ENCODE results near the gene SRPK1. TPM values are rescaled to one million over a fixed set of nuclear protein-coding genes. Genes with fewer than 3 reads are reported as not detected.
A peak's percentile ranks its signal among the peaks of the same experiment; 100 is the strongest.

SRPK1 gene
- total RNA-seq (2012; rRNA removed): 80.4 and 102 TPM in 2 replicates

DNA sequence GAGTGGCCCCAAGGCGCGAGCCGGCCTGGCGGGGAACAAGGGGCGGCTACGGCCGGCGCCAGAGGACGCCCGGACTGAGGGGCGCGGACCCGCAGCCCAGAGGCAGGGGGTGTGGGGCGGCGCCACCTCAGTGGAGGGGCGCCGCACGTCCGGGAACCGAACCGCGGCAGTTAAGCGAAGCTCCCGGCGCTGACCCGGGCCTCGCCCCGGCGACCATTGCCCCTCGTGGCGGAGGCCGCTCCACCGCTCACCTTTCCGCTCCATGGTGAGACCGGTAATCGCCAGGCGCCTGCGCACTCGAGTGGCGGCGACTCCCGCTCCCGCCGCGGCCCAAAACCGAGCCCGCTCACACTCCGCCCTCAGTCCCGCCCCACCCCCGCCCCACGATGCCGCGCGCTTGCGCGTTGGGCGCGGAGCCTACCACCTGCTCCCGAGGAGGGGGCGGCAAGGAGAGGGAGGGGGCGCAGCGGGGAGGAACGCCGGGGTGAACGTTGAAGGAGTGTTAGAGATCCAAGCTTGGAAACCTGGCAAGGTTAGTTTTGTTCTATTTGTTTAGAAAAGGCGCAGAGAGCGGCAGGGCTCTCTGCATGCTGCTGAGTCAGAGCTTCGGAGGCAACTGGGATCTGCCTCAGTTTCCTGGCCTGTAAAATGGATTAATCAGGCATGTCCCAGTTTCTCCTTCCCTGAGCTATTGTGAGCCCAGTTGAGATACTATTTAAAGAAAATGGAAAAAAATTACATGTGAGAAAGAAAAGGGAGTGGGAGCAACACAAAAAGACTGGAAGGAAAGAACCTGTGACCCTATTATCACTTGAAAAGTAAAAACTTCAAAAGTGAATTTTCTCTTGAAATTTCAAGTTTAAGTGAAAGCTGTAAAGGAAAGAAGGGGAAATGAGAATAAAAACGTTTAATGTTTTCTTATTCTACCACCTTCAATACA, at the start of gene SRPK1:
SRPK1 (minus strand) TSS at position 306 of the 940 bp plus-strand sequence; CDS start at position 264, 42 bp downstream.
- Histone ChIP-seq H3K27me3 (ENCODE audit: control insufficient read depth, insufficient read depth, low read length) (no peaks in the 10 kb centered on the region), H3K9ac (ENCODE audit: low read depth, low read length) (peak within 1 kb of the TSS; percentile 84), H3K4me3 (ENCODE audit: low read length) (peak within 1 kb of the TSS; percentile 86), H3K36me3 (ENCODE audit: insufficient read depth, low read length) (no peaks in the 10 kb centered on the region), H3K4me1 (ENCODE audit: control insufficient read depth, insufficient read depth, low read length) (peaks cover 12% of the 10 kb centered on the region), H3K9me3 (replicated peaks; ENCODE audit: low read length) (no peaks in the 10 kb centered on the region), H3K4me2 (ENCODE audit: low read length) (peak within 1 kb of the TSS; percentile 85)

DNA sequence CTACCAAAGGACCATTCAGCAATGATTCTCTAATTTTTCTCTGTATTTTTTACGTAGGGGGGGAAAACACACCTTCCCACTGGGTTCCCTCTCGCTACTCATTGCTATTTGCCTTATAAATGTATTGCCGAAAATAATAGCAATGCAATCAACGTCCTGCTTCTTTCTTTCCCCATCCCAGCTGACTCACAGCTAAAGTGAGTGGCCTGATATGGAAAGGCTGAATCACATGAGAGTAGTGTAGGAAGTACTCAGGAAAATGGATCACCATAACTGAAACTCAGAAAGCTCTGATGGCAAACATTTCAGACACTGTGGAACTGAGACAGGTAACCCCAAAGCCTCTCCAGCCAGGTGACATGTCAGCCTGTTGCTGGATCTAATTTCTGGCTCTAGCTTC, 49.3 kb upstream of the SRPK1 start:
- Histone ChIP-seq H3K4me2 (ENCODE audit: low read length) (no peak overlapping the region), H3K27me3 (ENCODE audit: control insufficient read depth, insufficient read depth, low read length) (peaks cover 4% of the 10 kb centered on the region), H3K4me3 (ENCODE audit: low read length) (no peak overlapping the region), H3K9me3 (replicated peaks; ENCODE audit: low read length) (no peaks in the 10 kb centered on the region), H3K36me3 (ENCODE audit: insufficient read depth, low read length) (no peaks in the 10 kb centered on the region), H3K4me1 (ENCODE audit: control insufficient read depth, insufficient read depth, low read length) (peaks cover 3% of the 10 kb centered on the region), H3K9ac (ENCODE audit: low read depth, low read length) (no peak overlapping the region)

DNA sequence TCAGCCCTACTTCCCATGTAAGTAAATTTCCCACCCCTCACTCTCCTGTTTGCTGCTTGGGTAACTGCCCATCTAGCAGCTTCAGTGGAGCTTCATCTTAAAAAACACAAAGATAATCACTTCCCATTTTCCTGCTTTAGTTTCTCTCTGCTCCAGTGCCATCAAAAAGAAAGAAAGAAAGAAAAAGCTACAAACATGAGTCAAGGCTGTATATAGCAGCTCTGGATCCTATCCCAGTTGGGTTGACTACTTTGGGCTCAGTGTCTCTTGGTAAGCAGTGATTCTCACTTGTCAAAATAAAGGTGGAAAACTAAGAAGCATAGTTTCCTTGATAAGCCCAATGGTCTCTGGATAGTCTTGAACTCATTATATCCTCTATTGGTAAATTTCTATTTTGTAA, 48.7 kb upstream of the SRPK1 start:
- Histone ChIP-seq H3K9me3 (replicated peaks; ENCODE audit: low read length) (no peaks in the 10 kb centered on the region), H3K36me3 (ENCODE audit: insufficient read depth, low read length) (no peaks in the 10 kb centered on the region), H3K4me1 (ENCODE audit: control insufficient read depth, insufficient read depth, low read length) (peaks cover 3% of the 10 kb centered on the region), H3K4me2 (ENCODE audit: low read length) (no peak overlapping the region), H3K9ac (ENCODE audit: low read depth, low read length) (no peak overlapping the region), H3K27me3 (ENCODE audit: control insufficient read depth, insufficient read depth, low read length) (peaks cover 4% of the 10 kb centered on the region), H3K4me3 (ENCODE audit: low read length) (no peak overlapping the region)

DNA sequence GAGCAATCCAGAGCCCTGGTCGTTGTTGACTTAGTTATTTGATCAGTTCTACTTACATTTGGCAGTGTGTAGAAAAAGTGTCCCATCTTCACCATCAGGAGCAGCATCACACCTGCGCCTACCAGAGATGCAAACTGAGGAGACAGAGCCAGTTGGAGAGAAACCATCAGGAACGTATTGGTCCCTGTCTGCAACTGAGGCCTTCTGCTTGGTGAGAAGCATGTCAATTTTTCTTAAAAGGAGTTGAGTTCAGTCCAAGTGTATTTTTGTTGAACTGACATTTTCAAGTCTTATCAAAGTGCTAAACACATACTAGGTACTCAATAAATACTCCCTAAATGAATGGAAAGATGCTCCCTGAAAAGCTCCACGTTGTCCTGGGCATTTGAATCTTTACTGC, 47.9 kb upstream of the SRPK1 start:
- H3K9me3 ChIP-seq (replicated peaks; ENCODE audit: low read length): no peaks in the 10 kb centered on the region
- H3K4me3 ChIP-seq (ENCODE audit: low read length): no peak overlapping the region
- no peak overlapping the region for H3K9ac ChIP-seq (ENCODE audit: low read depth, low read length)
- no peaks in the 10 kb centered on the region for H3K36me3 ChIP-seq (ENCODE audit: insufficient read depth, low read length)
- peaks cover 3% of the 10 kb centered on the region for H3K4me1 ChIP-seq (ENCODE audit: control insufficient read depth, insufficient read depth, low read length)
- no peak overlapping the region for H3K4me2 ChIP-seq (ENCODE audit: low read length)
- peaks cover 4% of the 10 kb centered on the region for H3K27me3 ChIP-seq (ENCODE audit: control insufficient read depth, insufficient read depth, low read length)

DNA sequence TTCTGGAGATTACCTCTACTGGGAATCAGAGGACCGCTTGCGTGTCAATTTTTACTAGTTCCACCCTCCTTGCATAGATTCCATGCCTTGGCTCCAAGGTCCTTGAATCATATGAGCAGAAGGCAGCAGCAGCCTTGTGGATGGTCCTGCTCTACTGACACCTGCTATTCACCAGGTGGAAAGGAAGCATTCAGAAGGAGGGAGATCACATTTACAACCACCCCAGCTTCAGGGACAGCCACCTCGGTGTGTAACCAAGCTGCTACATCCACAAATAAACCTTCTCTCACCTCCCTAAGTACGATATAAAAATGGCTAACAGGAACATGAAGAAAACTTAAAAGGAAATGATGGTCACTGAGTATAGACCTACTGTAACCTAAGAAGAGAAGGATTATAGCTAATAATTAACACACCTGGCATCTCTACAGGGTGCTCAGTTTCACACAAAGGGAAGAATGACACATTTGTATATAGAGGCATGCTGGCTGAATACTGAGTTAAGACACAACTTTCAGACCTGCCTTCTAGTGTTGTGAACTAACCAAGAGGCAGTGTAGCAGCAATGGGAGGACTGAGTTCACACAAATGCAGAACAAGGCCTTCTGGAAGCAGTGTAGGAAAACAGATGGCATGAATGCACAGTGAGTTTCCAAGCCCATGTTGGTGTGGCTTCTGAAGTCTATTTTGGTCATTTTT, 46.3 kb upstream of the SRPK1 start:
- H3K9me3 ChIP-seq (replicated peaks; ENCODE audit: low read length): no peaks in the 10 kb centered on the region
- peaks cover 3% of the 10 kb centered on the region for H3K4me1 ChIP-seq (ENCODE audit: control insufficient read depth, insufficient read depth, low read length)
- H3K9ac ChIP-seq (ENCODE audit: low read depth, low read length): no peak overlapping the region
- peaks cover 12% of the 10 kb centered on the region for H3K27me3 ChIP-seq (ENCODE audit: control insufficient read depth, insufficient read depth, low read length)
- no peak overlapping the region for H3K4me3 ChIP-seq (ENCODE audit: low read length)
- H3K36me3 ChIP-seq (ENCODE audit: insufficient read depth, low read length): no peaks in the 10 kb centered on the region
- no peak overlapping the region for H3K4me2 ChIP-seq (ENCODE audit: low read length)

DNA sequence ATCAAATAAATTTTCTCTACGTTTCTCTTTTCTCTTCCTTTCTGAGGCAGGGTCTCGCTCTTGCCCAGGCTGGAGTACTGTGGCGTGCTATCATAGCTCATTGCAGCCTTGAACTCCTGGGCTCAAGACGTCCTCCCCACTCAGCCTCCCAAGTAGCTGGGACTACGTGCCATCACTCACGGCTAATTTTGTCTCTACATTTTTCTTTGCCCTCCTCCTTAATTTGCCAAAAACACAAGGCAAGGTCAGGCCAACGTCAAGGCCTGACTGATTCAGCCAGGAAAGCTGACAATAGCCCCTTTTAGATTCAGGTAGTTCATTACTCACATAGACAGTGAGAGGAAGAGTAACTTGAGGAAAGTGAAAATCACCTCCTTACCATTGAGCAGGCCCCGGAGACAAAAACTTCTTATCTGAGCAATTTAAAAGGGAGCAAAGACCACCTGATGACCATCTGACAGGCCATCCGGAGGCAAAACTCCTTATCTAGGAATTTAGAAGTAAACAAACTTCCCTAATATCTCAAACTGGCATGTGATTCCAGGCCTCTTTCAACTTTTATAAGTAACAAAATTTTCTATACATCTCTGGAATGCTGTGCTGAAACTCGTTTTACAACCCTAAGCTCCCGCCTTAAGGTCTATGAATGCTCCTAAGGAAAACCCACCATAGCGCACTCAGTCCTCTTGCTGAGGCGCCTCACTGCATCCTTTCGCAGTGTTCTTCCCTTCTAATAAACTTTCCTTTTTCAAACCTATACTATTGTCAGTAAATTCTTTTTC, 42.1 kb upstream of the SRPK1 start:
- Histone ChIP-seq H3K27me3 (ENCODE audit: control insufficient read depth, insufficient read depth, low read length) (peaks cover 39% of the 10 kb centered on the region), H3K9ac (ENCODE audit: low read depth, low read length) (no peak overlapping the region), H3K4me1 (ENCODE audit: control insufficient read depth, insufficient read depth, low read length) (no peaks in the 10 kb centered on the region), H3K36me3 (ENCODE audit: insufficient read depth, low read length) (no peaks in the 10 kb centered on the region), H3K4me3 (ENCODE audit: low read length) (no peak overlapping the region), H3K9me3 (replicated peaks; ENCODE audit: low read length) (no peaks in the 10 kb centered on the region), H3K4me2 (ENCODE audit: low read length) (no peak overlapping the region)

DNA sequence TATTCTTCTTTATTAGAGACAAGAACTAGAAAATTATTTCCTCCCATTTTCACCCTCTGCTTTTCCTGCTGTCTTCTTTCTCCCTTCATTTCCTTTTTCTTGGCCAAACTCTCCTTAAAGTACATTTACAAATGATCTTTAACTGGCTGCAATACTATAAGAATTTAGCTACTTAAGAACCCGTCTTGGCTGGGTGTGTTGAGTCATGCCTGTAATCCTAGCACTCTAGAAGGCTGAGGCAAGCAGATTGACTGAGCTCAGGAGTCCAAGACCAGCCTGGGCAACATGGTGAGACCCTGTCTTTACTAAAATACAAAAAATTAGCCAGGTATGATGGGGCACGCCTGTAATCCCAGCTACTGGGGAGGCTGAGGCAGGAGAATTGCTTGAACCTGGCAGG, 39.3 kb upstream of the SRPK1 start:
- H3K9me3 ChIP-seq (replicated peaks; ENCODE audit: low read length): no peaks in the 10 kb centered on the region
- H3K9ac ChIP-seq (ENCODE audit: low read depth, low read length): no peak overlapping the region
- no peaks in the 10 kb centered on the region for H3K36me3 ChIP-seq (ENCODE audit: insufficient read depth, low read length)
- H3K4me1 ChIP-seq (ENCODE audit: control insufficient read depth, insufficient read depth, low read length): peaks cover 7% of the 10 kb centered on the region
- no peak overlapping the region for H3K4me2 ChIP-seq (ENCODE audit: low read length)
- peaks cover 35% of the 10 kb centered on the region for H3K27me3 ChIP-seq (ENCODE audit: control insufficient read depth, insufficient read depth, low read length)
- H3K4me3 ChIP-seq (ENCODE audit: low read length): no peak overlapping the region

DNA sequence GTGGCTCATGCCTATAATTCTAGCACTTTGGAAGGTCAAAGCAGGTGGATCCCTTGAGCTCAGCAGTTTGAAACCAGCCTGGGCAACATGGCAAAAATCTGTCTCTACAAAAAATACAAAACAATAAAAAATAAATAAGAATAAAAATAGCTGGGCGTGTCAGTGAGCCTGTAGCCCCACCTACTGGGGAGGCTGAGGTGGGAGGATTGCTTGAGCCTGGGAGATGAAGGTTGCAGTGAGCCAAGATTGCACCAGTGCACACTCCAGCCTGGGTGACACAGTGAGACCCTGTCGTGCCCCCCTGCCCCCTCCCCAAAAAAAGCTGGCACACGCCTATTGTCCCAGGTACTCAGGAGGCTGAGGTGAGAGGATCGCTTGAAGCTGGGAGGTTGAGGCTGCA, 35.1 kb upstream of the SRPK1 start:
- Histone ChIP-seq H3K9ac (ENCODE audit: low read depth, low read length) (no peak overlapping the region), H3K9me3 (replicated peaks; ENCODE audit: low read length) (no peaks in the 10 kb centered on the region), H3K4me1 (ENCODE audit: control insufficient read depth, insufficient read depth, low read length) (peaks cover 22% of the 10 kb centered on the region), H3K36me3 (ENCODE audit: insufficient read depth, low read length) (no peaks in the 10 kb centered on the region), H3K4me2 (ENCODE audit: low read length) (no peak overlapping the region), H3K27me3 (ENCODE audit: control insufficient read depth, insufficient read depth, low read length) (peaks cover 19% of the 10 kb centered on the region), H3K4me3 (ENCODE audit: low read length) (no peak overlapping the region)

DNA sequence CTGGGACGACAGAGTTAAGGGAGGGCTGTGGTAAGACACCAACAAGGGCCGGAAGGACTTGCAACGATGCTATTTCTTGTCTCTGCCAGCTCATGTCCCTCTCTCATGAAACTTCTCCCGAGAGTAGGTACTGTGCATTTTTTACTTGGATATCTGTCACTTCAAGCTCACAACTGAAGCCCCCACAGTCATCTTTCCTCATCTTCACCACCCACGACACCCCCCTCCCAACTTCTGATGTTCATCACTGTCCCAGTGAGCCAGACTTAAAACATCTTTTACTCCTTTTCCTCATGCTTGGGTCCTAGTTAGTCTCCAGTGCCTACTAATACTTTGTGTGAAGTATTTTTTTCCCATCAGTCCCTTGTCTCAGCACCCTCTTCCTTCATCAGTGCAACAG, 34.6 kb upstream of the SRPK1 start:
- no peaks in the 10 kb centered on the region for H3K9me3 ChIP-seq (replicated peaks; ENCODE audit: low read length)
- no peak overlapping the region for H3K4me3 ChIP-seq (ENCODE audit: low read length)
- no peaks in the 10 kb centered on the region for H3K36me3 ChIP-seq (ENCODE audit: insufficient read depth, low read length)
- no peak overlapping the region for H3K4me2 ChIP-seq (ENCODE audit: low read length)
- peaks cover 14% of the 10 kb centered on the region for H3K27me3 ChIP-seq (ENCODE audit: control insufficient read depth, insufficient read depth, low read length)
- peaks cover 22% of the 10 kb centered on the region for H3K4me1 ChIP-seq (ENCODE audit: control insufficient read depth, insufficient read depth, low read length)
- no peak overlapping the region for H3K9ac ChIP-seq (ENCODE audit: low read depth, low read length)

DNA sequence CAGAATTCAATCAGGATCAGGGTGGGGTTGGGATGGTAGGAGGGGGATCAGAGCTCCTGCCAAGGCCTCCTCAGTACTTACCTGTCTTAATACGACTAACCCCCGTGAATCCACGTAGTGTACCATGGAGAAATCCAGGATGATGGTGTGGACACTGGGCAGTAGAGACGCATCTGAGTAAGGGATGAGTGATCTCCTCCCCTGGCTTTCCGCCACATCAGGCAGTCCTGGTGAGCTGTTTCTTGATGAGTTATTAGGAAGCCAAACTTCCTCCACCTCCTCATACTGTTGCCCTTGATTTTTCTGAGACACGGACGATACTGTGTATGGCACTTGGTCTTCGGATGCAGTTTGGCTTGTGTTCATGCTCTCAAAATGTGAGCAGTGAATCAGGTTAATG, 34.2 kb upstream of the SRPK1 start:
- Histone ChIP-seq H3K4me2 (ENCODE audit: low read length) (no peak overlapping the region), H3K9me3 (replicated peaks; ENCODE audit: low read length) (no peaks in the 10 kb centered on the region), H3K27me3 (ENCODE audit: control insufficient read depth, insufficient read depth, low read length) (peaks cover 13% of the 10 kb centered on the region), H3K36me3 (ENCODE audit: insufficient read depth, low read length) (no peaks in the 10 kb centered on the region), H3K4me3 (ENCODE audit: low read length) (no peak overlapping the region), H3K9ac (ENCODE audit: low read depth, low read length) (no peak overlapping the region), H3K4me1 (ENCODE audit: control insufficient read depth, insufficient read depth, low read length) (peaks cover 22% of the 10 kb centered on the region)

DNA sequence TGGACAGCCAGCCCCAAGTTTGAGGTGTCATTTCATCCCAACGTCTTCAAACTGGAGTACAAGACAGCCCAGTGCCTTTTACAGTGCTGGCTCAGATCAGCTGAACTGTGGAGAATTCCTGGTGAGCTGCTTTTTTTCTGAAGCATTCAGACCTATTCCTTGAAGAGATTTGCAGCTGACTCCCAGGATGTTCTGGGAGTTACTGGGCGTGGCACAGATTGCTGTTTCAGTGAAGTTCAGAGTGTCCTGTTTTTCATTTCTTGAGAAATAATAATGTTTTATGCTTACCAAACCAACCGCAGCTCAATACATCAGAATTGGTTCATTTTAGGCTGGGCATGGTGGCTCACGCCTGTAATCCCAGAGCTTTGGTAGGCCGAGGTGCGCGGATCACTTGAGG, 33.4 kb upstream of the SRPK1 start:
- Histone ChIP-seq H3K9me3 (replicated peaks; ENCODE audit: low read length) (no peaks in the 10 kb centered on the region), H3K9ac (ENCODE audit: low read depth, low read length) (no peak overlapping the region), H3K36me3 (ENCODE audit: insufficient read depth, low read length) (no peaks in the 10 kb centered on the region), H3K4me1 (ENCODE audit: control insufficient read depth, insufficient read depth, low read length) (peaks cover 22% of the 10 kb centered on the region), H3K27me3 (ENCODE audit: control insufficient read depth, insufficient read depth, low read length) (peaks cover 8% of the 10 kb centered on the region), H3K4me3 (ENCODE audit: low read length) (no peak overlapping the region), H3K4me2 (ENCODE audit: low read length) (no peak overlapping the region)
